GM21528 (cell line): ENCODE results near the gene ZBTB4.
"Not testable (repeated sequence)": the region's sequence is repeated elsewhere in the genome, so short reads cannot be mapped to it uniquely, and the experiment has no call there.

ENCODE experiments used
- ATAC-seq: cut with Tn5 transposase; IDR thresholded peaks from one replicate; pipeline ENCODE4 v1.9.1; 2021; ENCODE audit warnings: mild to moderate bottlenecking, moderate library complexity; ENCODE audit not compliant: unreplicated experiment, low FRiP score

The ZBTB4 gene

DNA sequence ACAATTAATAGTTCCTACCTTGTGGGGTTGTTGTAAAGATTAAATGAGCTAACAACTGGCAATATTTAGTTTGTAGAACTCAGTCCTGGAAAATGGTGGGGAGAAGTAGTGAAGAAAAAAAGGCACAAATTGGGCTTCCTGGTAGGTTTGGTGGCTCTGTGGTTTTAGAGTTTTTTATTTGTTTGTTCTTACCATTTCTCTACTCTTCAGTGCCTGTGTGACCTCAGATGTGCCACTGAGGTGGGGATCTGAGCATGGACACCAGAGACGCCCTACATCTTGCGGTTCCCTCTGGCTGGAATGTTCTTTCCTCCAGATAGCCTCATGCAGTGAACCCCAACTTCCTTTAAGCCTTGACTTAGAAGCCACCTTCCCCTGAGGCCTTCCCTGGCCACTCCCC is 7.7 kb downstream of the ZBTB4 start:
- no peak for ATAC-seq

GRCh38 chr17:7470457-7470973 is 8.9 kb downstream of the ZBTB4 start:
- not testable (repeated sequence) for ATAC-seq

DNA sequence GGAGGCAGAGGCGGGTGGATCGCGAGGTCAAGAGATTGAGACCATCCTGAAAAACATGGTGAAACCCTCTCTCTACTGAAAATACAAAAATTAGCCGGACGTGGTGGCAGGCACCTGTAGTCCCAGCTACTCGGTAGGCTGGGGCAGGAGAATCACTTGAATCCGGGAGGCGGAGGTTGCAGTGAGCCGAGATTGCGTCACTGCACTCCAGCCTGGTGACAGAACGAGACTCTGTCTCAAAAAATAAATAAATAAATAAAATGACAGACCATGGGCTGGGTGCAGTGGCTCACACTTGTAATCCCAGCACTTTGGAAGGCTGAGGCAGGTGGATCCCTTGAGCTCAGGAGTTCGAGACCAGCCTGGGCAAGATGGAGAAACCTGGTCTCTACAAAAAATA is 9.6 kb downstream of the ZBTB4 start:
- not testable (repeated sequence) for ATAC-seq

- ATAC-seq: no peak
Measured at GRCh38 chr17:7468804-7469389, 10.5 kb downstream of the ZBTB4 start.

DNA sequence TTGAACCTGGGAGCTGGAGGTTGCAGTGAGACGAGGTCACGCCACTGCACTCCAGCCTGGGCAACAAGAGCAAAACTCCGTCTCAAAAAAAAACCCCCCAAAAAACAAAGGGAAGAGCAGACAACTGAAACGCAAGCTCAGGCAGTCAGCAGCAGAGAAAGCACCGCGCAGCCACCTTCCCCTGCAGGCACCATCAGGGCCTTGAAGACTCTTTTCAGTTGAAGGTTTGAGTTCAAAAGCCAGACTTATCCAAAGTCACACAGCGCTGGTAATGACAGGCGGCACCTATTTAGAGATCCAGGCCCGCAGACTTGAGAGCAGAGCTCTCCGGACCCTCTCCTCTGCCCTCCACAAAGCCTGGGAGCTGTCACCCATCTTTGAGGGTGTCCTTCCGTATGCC is 11.1 kb downstream of the ZBTB4 start:
- ATAC-seq: no peak

DNA sequence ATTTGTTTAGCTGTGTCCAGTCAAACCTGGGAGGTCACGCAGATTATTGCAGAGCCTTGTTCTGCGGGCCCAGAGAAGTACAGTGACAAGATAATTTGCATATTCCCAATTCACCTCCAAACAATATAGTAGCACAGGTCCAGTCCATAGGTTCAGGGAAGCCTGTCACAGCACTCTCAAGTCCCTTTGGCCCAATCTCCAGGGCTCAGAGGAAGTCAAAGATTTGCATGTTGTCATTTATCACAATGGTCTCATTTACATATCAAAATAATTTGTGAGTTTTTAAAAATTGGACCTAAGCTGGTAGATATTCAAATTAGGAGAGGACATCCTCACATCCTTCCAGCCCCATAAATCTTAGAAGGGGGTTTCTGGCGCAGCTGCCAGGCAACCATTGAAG is 11.9 kb downstream of the ZBTB4 start:
- no peak for ATAC-seq

DNA sequence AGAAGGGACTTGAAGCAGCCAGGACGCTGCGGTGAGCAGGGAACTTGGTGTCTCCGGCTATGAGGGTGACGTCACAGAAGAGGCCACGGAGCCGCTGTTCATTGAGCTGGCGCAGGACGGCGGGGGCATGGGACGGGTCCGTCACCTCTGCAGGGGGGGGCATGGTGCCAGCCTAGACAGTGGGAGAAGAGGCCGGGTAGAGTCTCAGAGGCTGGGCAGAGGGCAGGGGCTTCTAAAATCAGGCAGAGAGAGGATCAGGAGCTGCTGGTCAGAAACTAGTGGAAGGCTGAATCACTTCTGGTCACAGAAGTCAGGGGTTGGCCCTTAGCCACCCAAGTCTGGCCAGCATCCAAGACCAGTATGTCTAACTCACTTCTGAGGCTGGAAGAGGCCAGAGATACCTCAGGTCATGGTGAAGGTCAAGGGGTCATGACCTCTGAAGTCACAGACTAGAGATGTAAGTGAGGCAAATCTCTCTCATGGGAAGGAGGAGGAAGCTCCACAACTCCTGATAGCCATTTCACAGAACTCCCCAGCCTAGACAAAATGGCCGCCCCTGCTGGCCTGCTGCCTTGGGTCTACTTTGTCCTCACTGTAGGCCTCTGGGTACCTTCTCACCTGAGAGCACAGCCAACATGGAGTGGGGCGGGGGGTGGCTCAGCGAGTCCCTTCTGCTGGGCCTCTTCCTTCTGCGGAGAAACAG is 12.6 kb downstream of the ZBTB4 start:
- ATAC-seq: no peak

DNA sequence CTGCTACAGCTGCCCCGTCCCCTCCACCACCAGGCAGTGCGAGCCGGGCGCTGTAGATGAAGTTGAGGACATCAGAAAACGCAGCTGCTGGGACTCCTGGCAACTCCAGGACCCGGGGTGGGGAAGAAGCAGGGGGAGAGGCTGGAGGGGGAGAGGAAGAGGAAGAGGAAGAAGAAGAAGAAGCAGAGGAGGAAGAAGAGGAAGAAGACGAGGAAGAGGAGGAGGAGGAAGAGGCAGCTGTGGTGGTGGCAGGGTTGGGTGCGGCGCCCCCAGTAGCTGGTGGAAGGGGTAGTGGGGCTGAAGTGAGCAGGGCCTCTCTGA is 13.2 kb downstream of the ZBTB4 start:
- ATAC-seq: no peak

GRCh38 chr17:7465597-7466275 is 13.7 kb downstream of the ZBTB4 start:
- no peak for ATAC-seq

DNA sequence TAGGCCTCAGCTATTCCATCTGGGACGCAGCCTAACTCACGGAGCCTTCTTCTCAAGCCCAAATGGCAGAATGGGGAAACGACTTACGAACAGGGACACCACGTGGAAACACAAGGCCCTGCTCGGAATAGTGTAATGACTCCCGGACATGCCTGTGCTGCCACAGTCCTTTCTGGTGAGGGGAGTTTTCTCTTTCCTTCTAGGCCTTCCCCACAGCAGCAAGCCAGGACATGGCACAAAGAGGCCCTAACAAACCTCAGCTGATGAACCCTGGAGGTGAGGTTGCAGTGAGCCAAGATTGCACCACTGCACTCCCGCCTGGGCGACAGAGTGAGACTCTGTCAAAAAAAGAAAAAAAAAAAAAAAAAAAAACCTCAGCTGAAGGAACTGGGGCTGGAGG is 15.3 kb downstream of the ZBTB4 start:
- no peak for ATAC-seq

DNA sequence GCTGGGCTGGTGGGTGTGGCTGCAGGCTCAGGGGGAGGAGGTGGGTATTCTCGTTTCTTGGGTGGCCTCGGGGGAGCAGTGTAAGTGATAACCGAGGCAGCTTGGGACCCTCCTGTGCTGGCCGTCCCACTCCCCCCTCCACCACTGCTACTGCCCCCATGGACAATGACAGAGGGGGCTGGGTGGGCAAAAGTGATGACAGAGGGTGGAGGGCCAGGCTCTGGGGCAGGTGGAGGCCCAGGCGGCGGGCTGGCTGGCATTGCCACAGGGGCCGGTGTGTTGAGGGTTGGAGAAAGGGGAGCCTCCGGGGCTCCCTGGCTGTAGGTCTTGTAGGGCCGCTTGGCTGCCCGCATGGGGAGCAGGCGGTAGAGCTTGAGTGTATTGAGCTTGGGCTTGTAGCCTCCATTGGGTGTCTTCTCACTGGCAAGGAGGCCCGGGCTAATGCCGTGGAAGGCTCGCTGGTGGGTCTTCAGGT is 16.0 kb downstream of the ZBTB4 start:
- no peak for ATAC-seq

GRCh38 chr17:7462474-7463371 is 16.7 kb downstream of the ZBTB4 start:
- no peak for ATAC-seq

- ATAC-seq: no peak
Measured at GRCh38 chr17:7460850-7461660, 18.4 kb downstream of the ZBTB4 start.

DNA sequence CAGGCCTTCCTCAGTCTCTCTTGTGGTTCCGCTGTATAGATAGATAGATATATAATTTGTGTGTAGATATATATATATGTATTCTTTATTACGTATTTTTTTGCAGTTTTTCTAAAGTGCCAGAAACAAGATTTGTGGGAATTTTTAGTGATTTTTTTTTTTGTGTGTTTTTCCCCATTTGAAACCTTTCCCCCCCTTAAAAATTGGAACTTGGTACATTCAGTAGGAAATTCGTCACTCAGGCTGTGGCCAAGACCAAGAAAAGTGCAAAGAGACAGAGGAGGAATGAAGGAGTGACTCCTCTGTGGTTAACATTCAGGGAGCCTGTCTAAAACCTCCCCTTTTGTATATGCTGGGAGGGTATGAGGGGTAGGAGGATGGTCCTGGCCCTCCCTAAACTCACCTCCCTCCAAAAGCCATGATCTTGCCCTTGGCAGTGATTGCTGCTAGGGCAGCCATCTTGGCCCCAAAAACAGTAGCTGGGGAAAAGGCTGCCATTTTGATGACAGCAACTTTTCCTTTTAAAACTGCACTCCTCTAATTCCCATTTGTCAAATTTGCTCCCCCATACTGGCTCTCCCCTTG is 19.4 kb downstream of the ZBTB4 start:
- ATAC-seq: no peak

- no peak for ATAC-seq
Measured at GRCh38 chr17:7448461-7448860, 31.0 kb downstream of the ZBTB4 start.

DNA sequence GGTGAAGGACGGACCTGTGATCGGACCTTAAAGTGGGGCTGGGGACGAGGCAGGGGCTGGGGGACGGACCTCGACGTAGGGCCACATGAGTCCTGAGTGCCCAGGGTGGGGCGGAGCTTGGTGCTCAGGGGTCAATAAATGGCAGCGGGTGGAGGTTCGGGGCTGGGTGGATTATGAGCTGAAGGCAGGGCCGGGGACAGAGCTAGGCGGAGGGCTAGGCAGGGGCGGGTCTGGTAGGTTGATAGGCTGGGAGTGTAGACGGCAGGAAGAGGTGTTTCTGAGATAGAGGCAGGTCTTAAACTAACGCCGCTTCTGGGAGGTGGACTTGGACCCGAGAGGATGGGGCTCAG is 33.8 kb downstream of the ZBTB4 start:
- ATAC-seq: no peak

DNA sequence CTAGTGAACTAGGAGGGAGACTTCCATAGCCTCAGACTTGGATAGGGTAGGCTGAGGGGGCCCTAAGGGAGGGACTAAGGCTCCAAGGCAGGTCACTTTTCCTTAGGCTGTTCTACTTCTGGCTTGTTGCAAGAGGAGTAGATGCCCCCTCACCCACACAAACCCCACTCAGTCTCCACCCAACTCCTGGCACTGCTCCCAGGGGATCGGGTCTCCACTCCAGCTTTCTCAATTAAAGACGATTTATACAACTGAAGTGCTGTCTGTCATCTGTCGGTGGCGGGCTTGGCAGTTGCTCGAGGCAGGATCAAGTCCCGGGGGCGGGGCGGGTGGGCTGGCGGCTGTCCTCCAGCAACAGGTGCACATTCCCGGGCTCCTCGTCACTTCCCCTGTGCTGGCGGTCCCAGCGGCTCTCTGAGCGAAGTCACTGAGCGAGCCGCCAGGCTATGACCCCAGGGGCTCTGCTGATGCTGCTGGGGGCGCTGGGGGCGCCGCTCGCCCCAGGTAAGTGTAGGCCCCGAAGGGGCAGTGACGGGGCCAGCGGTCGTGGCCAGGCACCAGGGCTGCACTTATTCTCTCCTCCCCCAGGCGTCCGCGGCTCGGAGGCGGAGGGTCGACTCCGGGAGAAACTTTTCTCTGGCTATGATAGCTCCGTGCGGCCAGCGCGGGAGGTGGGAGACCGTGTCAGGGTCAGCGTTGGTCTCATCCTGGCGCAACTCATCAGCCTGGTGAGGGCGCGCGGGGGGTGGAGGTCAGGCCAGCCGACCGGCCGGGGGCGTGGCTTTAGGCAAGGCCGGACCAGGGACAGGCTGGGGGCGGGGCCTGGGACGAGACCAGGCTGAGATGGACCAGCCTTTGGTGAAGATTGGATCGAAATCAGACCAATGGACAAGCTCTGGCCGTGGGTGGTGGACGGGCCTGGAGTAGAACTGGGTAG is 34.5 kb downstream of the ZBTB4 start, which contains the start of gene CHRNB1:
Gene CHRNB1 (plus strand): TSS at position 380 of the 937 bp plus-strand sequence. CDS start 67 bp downstream, at position 447.
- no peak for ATAC-seq
